ENCODE results near the gene KDM1B.

Gene KDM1B

GRCh38 chr6:18265787-18266522 lies 110.7 kb downstream of the KDM1B start:
- DNase-seq = no peak

- DNase-seq = no peak
Observed at GRCh38 chr6:18266523-18266912, 111.3 kb downstream of the KDM1B start.

GRCh38 chr6:18268066-18268465 lies 112.8 kb downstream of the KDM1B start:
- DNase-seq = no peak

- no peak for DNase-seq
Observed at GRCh38 chr6:18269253-18269652, 114.0 kb downstream of the KDM1B start.

- no peak for DNase-seq
Observed at GRCh38 chr6:18269717-18270116, 114.5 kb downstream of the KDM1B start.

GRCh38 chr6:18270216-18270615 lies 115.0 kb downstream of the KDM1B start:
- no peak for DNase-seq
